HCT116 (cell line): ENCODE measurements around the gene TECPR1. TPM values are rescaled to one million over a fixed set of nuclear protein-coding genes. Genes with fewer than 3 reads are reported as not detected.

Experiments used
- ATAC-seq: fragments of 200-7000 bp; cut with Tn5 transposase; 2 replicates; pipeline ENCODE4 v1.9.1; 2020; ENCODE audit warnings: mild to moderate bottlenecking, moderate library complexity
- BruUV-seq: library from RNA; stranded (reverse); fragments of 400-500 nt; replicated peaks from 2 replicates; lab custom pipeline; 2021; lab: Mats Ljungman, UMichigan
- CTCF ChIA-PET: fragments of 300-600 bp; sonication (Branson Sonifier 250); formaldehyde crosslinking; loops from one replicate; lab custom pipeline; 2021; ENCODE audit warnings: antibody characterized with exemption; lab: Charles Lee
- POLR2A ChIA-PET: fragments of 300-600, 350-600 bp; sonication (Branson Sonifier 250); formaldehyde crosslinking; loops from one replicate; lab custom pipeline; 2021; ENCODE audit warnings: antibody characterized with exemption; lab: Charles Lee
- RAD21 ChIA-PET, 2 experiments: fragments of 300-600 bp; sonication (Branson Sonifier 250); formaldehyde crosslinking; loops; one replicate each; lab custom pipeline; 2023; ENCODE audit warnings: low total read pairs in 2 of 2; ENCODE audit not compliant: uncharacterized antibody in 2 of 2, unreplicated experiment in 2 of 2, low non-redundant PET in 1 of 2; lab: Charles Lee
- DNase-seq: peaks from one replicate; pipeline ENCODE4 v3.0.0-alpha.2; 2010; ENCODE audit warnings: low read depth, low spot score
- H2AFZ ChIP-seq: fragments of 200-600 bp; shearing (Covaris generic), sonication (generic); 2 replicates; pipeline ENCODE4 v1.6.1; 2017; ENCODE audit warnings: low read depth, mixed run types, mixed read lengths, antibody characterized with exemption, low read length; ENCODE audit not compliant: poor library complexity, severe bottlenecking
- H3K27ac ChIP-seq: 2 replicates; pipeline ENCODE4 v1.5.1; 2012; ENCODE audit warnings: low read depth, low read length
- H3K27me3 ChIP-seq: fragments of 200-600 bp; sonication (generic); 2 replicates; pipeline ENCODE4 v1.6.1; 2016; ENCODE audit warnings: mixed run types, low read length, mixed read lengths; ENCODE audit not compliant: insufficient read depth
- H3K36me3 ChIP-seq, 2 experiments: fragments of 200-500 bp in 1 of 2; fragments of 200-600 bp in 1 of 2; sonication (Bioruptor generic) in 1 of 2; sonication (generic) in 1 of 2; 2 replicates each; pipeline versions ENCODE4 v1.5.1 to v1.6.1; 2014 to 2016; ENCODE audit warnings: low read length in 2 of 2, inconsistent platforms in 1 of 2, mixed read lengths in 1 of 2, mixed run types in 1 of 2; ENCODE audit not compliant: insufficient read depth in 2 of 2, control insufficient read depth in 1 of 2
- H3K4me1 ChIP-seq, 2 experiments: fragments of 200-600 bp in 1 of 2; sonication (generic) in 1 of 2; 2 replicates each; pipeline versions ENCODE4 v1.5.1 to v1.6.1; 2012 to 2017; ENCODE audit warnings: low read length in 2 of 2, inconsistent platforms in 1 of 2, mild to moderate bottlenecking in 1 of 2, mixed read lengths in 1 of 2, mixed run types in 1 of 2, moderate library complexity in 1 of 2; ENCODE audit not compliant: insufficient read depth in 2 of 2, control insufficient read depth in 1 of 2
- H3K4me2 ChIP-seq: fragments of 200-600 bp; sonication (generic); 2 replicates; pipeline ENCODE4 v1.6.1; 2017; ENCODE audit warnings: mixed run types, low read length, mixed read lengths
- H3K4me3 ChIP-seq, 2 experiments: fragments of 200-600 bp in 1 of 2; sonication (generic) in 1 of 2; replicated peaks in 1 of 2; 2 replicates each; pipeline ENCODE4 v1.5.1; 2011 to 2016; ENCODE audit warnings: low read length in 2 of 2, control low read depth in 1 of 2, low read depth in 1 of 2, mild to moderate bottlenecking in 1 of 2, mixed read lengths in 1 of 2, mixed run types in 1 of 2
- H3K79me2 ChIP-seq: fragments of 200-600 bp; sonication (generic); 2 replicates; pipeline ENCODE4 v1.6.1; 2017; ENCODE audit warnings: mild to moderate bottlenecking, mixed run types, low read length, moderate library complexity, mixed read lengths; ENCODE audit not compliant: insufficient read depth
- H3K9ac ChIP-seq: fragments of 200-600 bp; sonication (generic); 2 replicates; pipeline ENCODE4 v1.6.1; 2016; ENCODE audit warnings: low read length, mixed read lengths
- H3K9me2 ChIP-seq: fragments of 200-600 bp; sonication (generic), shearing (Covaris generic); 2 replicates; pipeline ENCODE4 v1.6.1; 2017; ENCODE audit warnings: mixed run types, mild to moderate bottlenecking, moderate library complexity; ENCODE audit not compliant: insufficient read depth
- H3K9me3 ChIP-seq, 2 experiments: fragments of 200-500 bp in 1 of 2; fragments of 200-600 bp in 1 of 2; sonication (Bioruptor generic) in 1 of 2; sonication (generic) in 1 of 2; 2 replicates each; pipeline ENCODE4 v1.6.1; 2014 to 2017; ENCODE audit warnings: low read length in 2 of 2, mixed read lengths in 2 of 2, inconsistent platforms in 1 of 2, low read depth in 1 of 2, mild to moderate bottlenecking in 1 of 2, mixed run types in 1 of 2, moderate library complexity in 1 of 2; ENCODE audit not compliant: control insufficient read depth in 1 of 2, insufficient read depth in 1 of 2
- H4K20me1 ChIP-seq: fragments of 200-600 bp; sonication (generic), shearing (Covaris generic); 2 replicates; pipeline ENCODE4 v1.6.1; 2017; ENCODE audit warnings: mixed run types, mild to moderate bottlenecking, moderate library complexity; ENCODE audit not compliant: insufficient read depth
- CBX3 ChIP-seq: IDR thresholded peaks from 2 replicates; pipeline ENCODE4 v1.6.1; 2012; ENCODE audit warnings: low read depth
- CEBPB ChIP-seq: IDR thresholded peaks from 2 replicates; pipeline ENCODE4 v1.6.1; 2012; ENCODE audit warnings: low read depth
- EZH2 ChIP-seq: fragments of 200-600 bp; sonication (generic); IDR thresholded peaks from 2 replicates; pipeline ENCODE4 v1.6.1; 2017; ENCODE audit warnings: antibody characterized with exemption, mixed run types
- FOSL1 ChIP-seq: IDR thresholded peaks from 2 replicates; pipeline ENCODE4 v1.6.1; 2012; ENCODE audit warnings: low read depth
- JUND ChIP-seq: IDR thresholded peaks from 2 replicates; pipeline ENCODE4 v1.6.1; 2012
- POLR2AphosphoS5 ChIP-seq: IDR thresholded peaks from 2 replicates; pipeline ENCODE4 v1.6.1; 2011; ENCODE audit warnings: mild to moderate bottlenecking, low read depth, low read length, moderate library complexity
- RAD21 ChIP-seq: IDR thresholded peaks from 2 replicates; pipeline ENCODE4 v1.6.1; 2012; ENCODE audit warnings: low read depth, mild to moderate bottlenecking
- SIN3A ChIP-seq: IDR thresholded peaks from 2 replicates; pipeline ENCODE4 v1.6.1; 2012; ENCODE audit warnings: low read depth
- SRF ChIP-seq: IDR thresholded peaks from 2 replicates; pipeline ENCODE4 v1.6.1; 2012; ENCODE audit warnings: low read depth
- TCF7L2 ChIP-seq: IDR thresholded peaks from 2 replicates; pipeline ENCODE4 v1.7.0; 2011; ENCODE audit warnings: borderline replicate concordance, inconsistent platforms; ENCODE audit not compliant: insufficient read depth, insufficient read length; ENCODE audit errors: extremely low read depth
- YY1 ChIP-seq: IDR thresholded peaks from 2 replicates; pipeline ENCODE4 v1.6.1; 2011; ENCODE audit warnings: low read length, low read depth, moderate library complexity, mild to moderate bottlenecking; ENCODE audit not compliant: insufficient replicate concordance; ENCODE audit errors: extremely low read depth
- ZBTB33 ChIP-seq: IDR thresholded peaks from 2 replicates; pipeline ENCODE4 v1.6.1; 2011; ENCODE audit warnings: mild to moderate bottlenecking, low read length, moderate library complexity; ENCODE audit not compliant: insufficient replicate concordance; ENCODE audit errors: extremely low read depth
- ZFX ChIP-seq: fragments of 450-650 bp; IDR thresholded peaks from 2 replicates; pipeline ENCODE4 v1.6.1; 2017
- ZNF274 ChIP-seq: fragments of 200-500 bp; sonication (Bioruptor generic); IDR thresholded peaks from 2 replicates; pipeline ENCODE4 v1.6.1; 2014; ENCODE audit warnings: mild to moderate bottlenecking, low read depth, low read length, inconsistent platforms
- intact Hi-C: fragments of 100-400 bp; cut with micrococcal nuclease; formaldehyde crosslinking; loops from 2 replicates; pipeline ENCODE4 v1.10.0; 2022
- total RNA-seq: library from RNA; stranded (reverse); gene quantifications from one replicate; pipeline ENCODE4 v1.2.1, GENCODE V29; 2021; ENCODE audit not compliant: unreplicated experiment
- TF ChIP-seq, protein P1 (sequence below): IDR thresholded peaks from 2 replicates; pipeline ENCODE4 v1.6.1; 2012; ENCODE audit warnings: low read depth
- TF ChIP-seq, protein P2 (sequence below), 3 experiments: fragments of 200-600 bp in 1 of 3; sonication (generic) in 1 of 3; IDR thresholded peaks in 2 of 3; conservative IDR thresholded peaks in 1 of 3; 2 replicates each; pipeline ENCODE4 v1.5.1; 2012 to 2017; ENCODE audit warnings: low read depth in 2 of 3, low read length in 2 of 3, antibody characterized with exemption in 1 of 3, borderline replicate concordance in 1 of 3, control low read depth in 1 of 3, mild to moderate bottlenecking in 1 of 3, mixed read lengths in 1 of 3, mixed run types in 1 of 3, moderate library complexity in 1 of 3; ENCODE audit not compliant: insufficient read depth in 1 of 3
- TF ChIP-seq, protein P3 (sequence below): IDR thresholded peaks from 2 replicates; pipeline ENCODE4 v1.6.1; 2012

TECPR1 gene
- total RNA-seq, 1 experiment from 2014 or later = 19.9 TPM

DNA sequence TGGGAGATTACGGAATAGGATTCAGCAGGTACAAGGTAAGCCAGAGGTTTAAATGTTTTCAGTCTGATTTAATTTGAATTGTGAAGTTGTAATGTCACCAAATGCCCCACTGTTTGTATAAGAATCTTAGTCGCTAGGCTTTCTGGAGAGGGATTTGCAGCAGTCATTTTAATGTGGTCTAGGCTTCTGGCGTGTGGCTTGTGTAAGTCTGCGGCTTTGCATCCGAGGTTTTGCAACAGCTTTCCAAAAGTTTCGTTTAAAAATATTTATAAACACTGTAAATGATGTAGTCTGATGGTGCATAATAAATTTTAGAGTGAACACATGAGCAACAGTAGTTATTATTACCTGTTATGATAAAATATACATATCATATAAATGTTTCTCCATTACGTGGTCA lies 66.9 kb downstream of the TECPR1 start:
- no peaks in the 10 kb centered on the region for H3K9me3 ChIP-seq
- H3K27ac ChIP-seq = no peak overlapping the region
- no peaks in the 10 kb centered on the region for H3K79me2 ChIP-seq
- ChIA-PET CTCF (no interaction called here), POLR2A (no interaction called here), RAD21 (no interaction called here)
- ATAC-seq (no peak), DNase-seq (no peak)
- no peak overlapping the region for H3K4me2 ChIP-seq
- no peaks in the 10 kb centered on the region for H3K4me1 ChIP-seq
- H2AFZ ChIP-seq = no peak overlapping the region
- H3K9ac ChIP-seq = no peak overlapping the region
- H4K20me1 ChIP-seq = peaks cover 4% of the 10 kb centered on the region; the same call in 1 of the 2 replicates
- no peaks in the 10 kb centered on the region for H3K9me2 ChIP-seq
- no TSS peak for BruUV-seq
- H3K36me3 ChIP-seq = no peaks in the 10 kb centered on the region
- TF ChIP-seq CEBPB (no peak), CBX3 (no peak), FOSL1 (no peak), POLR2AphosphoS5 (no peak), SRF (no peak), SIN3A (no peak), RAD21 (no peak), EZH2 (no peak), ZBTB33 (no peak), YY1 (no peak), TCF7L2 (no peak), ZFX (no peak), ZNF274 (no peak), JUND (no peak)
- TF ChIP-seq, protein P1, sequence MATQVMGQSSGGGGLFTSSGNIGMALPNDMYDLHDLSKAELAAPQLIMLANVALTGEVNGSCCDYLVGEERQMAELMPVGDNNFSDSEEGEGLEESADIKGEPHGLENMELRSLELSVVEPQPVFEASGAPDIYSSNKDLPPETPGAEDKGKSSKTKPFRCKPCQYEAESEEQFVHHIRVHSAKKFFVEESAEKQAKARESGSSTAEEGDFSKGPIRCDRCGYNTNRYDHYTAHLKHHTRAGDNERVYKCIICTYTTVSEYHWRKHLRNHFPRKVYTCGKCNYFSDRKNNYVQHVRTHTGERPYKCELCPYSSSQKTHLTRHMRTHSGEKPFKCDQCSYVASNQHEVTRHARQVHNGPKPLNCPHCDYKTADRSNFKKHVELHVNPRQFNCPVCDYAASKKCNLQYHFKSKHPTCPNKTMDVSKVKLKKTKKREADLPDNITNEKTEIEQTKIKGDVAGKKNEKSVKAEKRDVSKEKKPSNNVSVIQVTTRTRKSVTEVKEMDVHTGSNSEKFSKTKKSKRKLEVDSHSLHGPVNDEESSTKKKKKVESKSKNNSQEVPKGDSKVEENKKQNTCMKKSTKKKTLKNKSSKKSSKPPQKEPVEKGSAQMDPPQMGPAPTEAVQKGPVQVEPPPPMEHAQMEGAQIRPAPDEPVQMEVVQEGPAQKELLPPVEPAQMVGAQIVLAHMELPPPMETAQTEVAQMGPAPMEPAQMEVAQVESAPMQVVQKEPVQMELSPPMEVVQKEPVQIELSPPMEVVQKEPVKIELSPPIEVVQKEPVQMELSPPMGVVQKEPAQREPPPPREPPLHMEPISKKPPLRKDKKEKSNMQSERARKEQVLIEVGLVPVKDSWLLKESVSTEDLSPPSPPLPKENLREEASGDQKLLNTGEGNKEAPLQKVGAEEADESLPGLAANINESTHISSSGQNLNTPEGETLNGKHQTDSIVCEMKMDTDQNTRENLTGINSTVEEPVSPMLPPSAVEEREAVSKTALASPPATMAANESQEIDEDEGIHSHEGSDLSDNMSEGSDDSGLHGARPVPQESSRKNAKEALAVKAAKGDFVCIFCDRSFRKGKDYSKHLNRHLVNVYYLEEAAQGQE = no peak
- TF ChIP-seq, protein P2, sequence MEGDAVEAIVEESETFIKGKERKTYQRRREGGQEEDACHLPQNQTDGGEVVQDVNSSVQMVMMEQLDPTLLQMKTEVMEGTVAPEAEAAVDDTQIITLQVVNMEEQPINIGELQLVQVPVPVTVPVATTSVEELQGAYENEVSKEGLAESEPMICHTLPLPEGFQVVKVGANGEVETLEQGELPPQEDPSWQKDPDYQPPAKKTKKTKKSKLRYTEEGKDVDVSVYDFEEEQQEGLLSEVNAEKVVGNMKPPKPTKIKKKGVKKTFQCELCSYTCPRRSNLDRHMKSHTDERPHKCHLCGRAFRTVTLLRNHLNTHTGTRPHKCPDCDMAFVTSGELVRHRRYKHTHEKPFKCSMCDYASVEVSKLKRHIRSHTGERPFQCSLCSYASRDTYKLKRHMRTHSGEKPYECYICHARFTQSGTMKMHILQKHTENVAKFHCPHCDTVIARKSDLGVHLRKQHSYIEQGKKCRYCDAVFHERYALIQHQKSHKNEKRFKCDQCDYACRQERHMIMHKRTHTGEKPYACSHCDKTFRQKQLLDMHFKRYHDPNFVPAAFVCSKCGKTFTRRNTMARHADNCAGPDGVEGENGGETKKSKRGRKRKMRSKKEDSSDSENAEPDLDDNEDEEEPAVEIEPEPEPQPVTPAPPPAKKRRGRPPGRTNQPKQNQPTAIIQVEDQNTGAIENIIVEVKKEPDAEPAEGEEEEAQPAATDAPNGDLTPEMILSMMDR (IDR thresholded peaks at IDR 0.05 in 2 of 3, conservative IDR thresholded peaks at IDR 0.05 in 1 of 3; ENCODE audit: borderline replicate concordance in 1 of 3, insufficient read depth in 1 of 3, low read depth in 2 of 3, low read length in 2 of 3) = no peak
- TF ChIP-seq, protein P3, sequence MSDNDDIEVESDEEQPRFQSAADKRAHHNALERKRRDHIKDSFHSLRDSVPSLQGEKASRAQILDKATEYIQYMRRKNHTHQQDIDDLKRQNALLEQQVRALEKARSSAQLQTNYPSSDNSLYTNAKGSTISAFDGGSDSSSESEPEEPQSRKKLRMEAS = no peak
- no peak overlapping the region for H3K4me3 ChIP-seq
- intact Hi-C loops = no loop called here
- no peaks in the 10 kb centered on the region for H3K27me3 ChIP-seq
